Measurements from ENCODE around the gene DLST.

GRCh38 chr14:74864198-74864597 lies 17.5 kb upstream of the DLST start:
- TF ChIP-seq CTCF (IDR thresholded peaks at IDR 0.05) (no peak), ZFX (IDR thresholded peaks at IDR 0.05; ENCODE audit: borderline replicate concordance) (no peak)
